GM08714 (cell line): ENCODE results near the gene FBXO28.
A peak's percentile ranks its signal among the peaks of the same experiment; 100 is the strongest.
"Not testable (repeated sequence)": the region's sequence is repeated elsewhere in the genome, so short reads cannot be mapped to it uniquely, and the experiment has no call there.

ENCODE experiments used
- H3K4me3 ChIP-seq: fragments of 200-500 bp; sonication (Bioruptor generic); 2 replicates; pipeline ENCODE4 v1.5.1; 2014; ENCODE audit warnings: mild to moderate bottlenecking, low read length, inconsistent platforms
- ZNF274 ChIP-seq: IDR thresholded peaks from 2 replicates; pipeline ENCODE4 v1.6.1; 2012; ENCODE audit warnings: mild to moderate bottlenecking, low read depth, low read length

Gene FBXO28

GRCh38 chr1:224113918-224114786 lies at the start of gene FBXO28:
Gene FBXO28, plus strand, starts transcription at chr1:224114111. Its CDS starts 19 bp downstream, at chr1:224114130.
- peak within 1 kb of the TSS; percentile 78 for H3K4me3 ChIP-seq
- no peak for TF ChIP-seq ZNF274

- no peak for TF ChIP-seq ZNF274
- no peak overlapping the region for H3K4me3 ChIP-seq
These were observed 49.8 kb upstream of the FBXO28 start for GRCh38 chr1:224064150-224064549.

GRCh38 chr1:224065455-224065854 lies 48.5 kb upstream of the FBXO28 start:
- no peak for TF ChIP-seq ZNF274
- H3K4me3 ChIP-seq: no peak overlapping the region

- no peak for TF ChIP-seq ZNF274
- no peak overlapping the region for H3K4me3 ChIP-seq
These were observed 46.7 kb upstream of the FBXO28 start for GRCh38 chr1:224067207-224067606.

- no peak overlapping the region for H3K4me3 ChIP-seq
- TF ChIP-seq ZNF274: no peak
These were observed 46.1 kb upstream of the FBXO28 start for GRCh38 chr1:224067621-224068457.

- no peak for TF ChIP-seq ZNF274
- no peak overlapping the region for H3K4me3 ChIP-seq
These were observed 45.3 kb upstream of the FBXO28 start for GRCh38 chr1:224068458-224069072.

- no peak for TF ChIP-seq ZNF274
These were observed 44.8 kb upstream of the FBXO28 start for GRCh38 chr1:224069138-224069537.

GRCh38 chr1:224070521-224070920 lies 43.4 kb upstream of the FBXO28 start:
- no peak for TF ChIP-seq ZNF274
- no peak overlapping the region for H3K4me3 ChIP-seq

More at GRCh38 chr1:224069138-224069537, 44.8 kb upstream of the FBXO28 start:
- no peak overlapping the region for H3K4me3 ChIP-seq

GRCh38 chr1:224076407-224076806 lies 37.5 kb upstream of the FBXO28 start:
- no peak overlapping the region for H3K4me3 ChIP-seq
- no peak for TF ChIP-seq ZNF274

GRCh38 chr1:224079644-224080043 lies 34.3 kb upstream of the FBXO28 start:
- H3K4me3 ChIP-seq: not testable (repeated sequence)

GRCh38 chr1:224080115-224080774 lies 33.7 kb upstream of the FBXO28 start:
- H3K4me3 ChIP-seq: no peak overlapping the region
- no peak for TF ChIP-seq ZNF274

GRCh38 chr1:224081604-224082003 lies 32.3 kb upstream of the FBXO28 start:
- H3K4me3 ChIP-seq: no peak overlapping the region
- TF ChIP-seq ZNF274: no peak

- H3K4me3 ChIP-seq: no peak overlapping the region
- TF ChIP-seq ZNF274: no peak
These were observed 31.8 kb upstream of the FBXO28 start for GRCh38 chr1:224082146-224082545.

GRCh38 chr1:224084867-224085266 lies 29.0 kb upstream of the FBXO28 start:
- H3K4me3 ChIP-seq: no peak overlapping the region
- no peak for TF ChIP-seq ZNF274
